Type B pancreatic cell (in vitro differentiated cells): Measurements from ENCODE around the gene NOTO. TPM values are rescaled to one million over a fixed set of nuclear protein-coding genes. Genes with fewer than 3 reads are reported as not detected.
A peak's percentile ranks its signal among the peaks of the same experiment; 100 is the strongest.

Experiments
- DNase-seq: peaks from one replicate; pipeline ENCODE4 v3.0.0; 2021; ENCODE audit warnings: mixed read lengths; ENCODE audit not compliant: unreplicated experiment; ENCODE audit errors: extremely low spot score
- H3K27ac Mint-ChIP-seq: 2 replicates; pipeline ENCODE4 v1.8.0; 2021; ENCODE audit warnings: mild to moderate bottlenecking, mixed read lengths
- H3K27me3 Mint-ChIP-seq: 2 replicates; pipeline ENCODE4 v1.8.0; 2021; ENCODE audit warnings: mixed read lengths
- H3K36me3 Mint-ChIP-seq: 2 replicates; pipeline ENCODE4 v1.8.0; 2021; ENCODE audit warnings: mixed read lengths
- H3K4me1 Mint-ChIP-seq: one replicate; pipeline ENCODE4 v1.8.0; 2021; ENCODE audit warnings: mixed read lengths; ENCODE audit not compliant: unreplicated experiment
- H3K4me3 Mint-ChIP-seq: 2 replicates; pipeline ENCODE4 v1.8.0; 2021; ENCODE audit warnings: mild to moderate bottlenecking, mixed read lengths
- H3K9me3 Mint-ChIP-seq: 2 replicates; pipeline ENCODE4 v1.8.0; 2021; ENCODE audit warnings: mixed read lengths
- total RNA-seq: library from RNA; stranded (reverse); gene quantifications from 2 replicates; pipeline ENCODE4 v1.2.1, GENCODE V29; 2021; ENCODE audit warnings: low replicate concordance
- TF ChIP-seq, protein P1 (sequence below): fragments of 200-600 bp; sonication (generic); conservative IDR thresholded peaks from 2 replicates; pipeline ENCODE4 v1.5.0; 2021; ENCODE audit warnings: antibody characterized with exemption, mild to moderate bottlenecking

NOTO gene
- total RNA-seq, 1 donor from 2014 or later: not detected

GRCh38 chr2:73176205-73176880, 26.0 kb upstream of the NOTO start:
- TF ChIP-seq, protein P1, sequence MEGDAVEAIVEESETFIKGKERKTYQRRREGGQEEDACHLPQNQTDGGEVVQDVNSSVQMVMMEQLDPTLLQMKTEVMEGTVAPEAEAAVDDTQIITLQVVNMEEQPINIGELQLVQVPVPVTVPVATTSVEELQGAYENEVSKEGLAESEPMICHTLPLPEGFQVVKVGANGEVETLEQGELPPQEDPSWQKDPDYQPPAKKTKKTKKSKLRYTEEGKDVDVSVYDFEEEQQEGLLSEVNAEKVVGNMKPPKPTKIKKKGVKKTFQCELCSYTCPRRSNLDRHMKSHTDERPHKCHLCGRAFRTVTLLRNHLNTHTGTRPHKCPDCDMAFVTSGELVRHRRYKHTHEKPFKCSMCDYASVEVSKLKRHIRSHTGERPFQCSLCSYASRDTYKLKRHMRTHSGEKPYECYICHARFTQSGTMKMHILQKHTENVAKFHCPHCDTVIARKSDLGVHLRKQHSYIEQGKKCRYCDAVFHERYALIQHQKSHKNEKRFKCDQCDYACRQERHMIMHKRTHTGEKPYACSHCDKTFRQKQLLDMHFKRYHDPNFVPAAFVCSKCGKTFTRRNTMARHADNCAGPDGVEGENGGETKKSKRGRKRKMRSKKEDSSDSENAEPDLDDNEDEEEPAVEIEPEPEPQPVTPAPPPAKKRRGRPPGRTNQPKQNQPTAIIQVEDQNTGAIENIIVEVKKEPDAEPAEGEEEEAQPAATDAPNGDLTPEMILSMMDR: no peak
- Mint-ChIP-seq H3K9me3 (no peaks in the 10 kb centered on the region), H3K4me1 (peaks cover 4% of the 10 kb centered on the region), H3K4me3 (peak overlapping the region; percentile 92), H3K27ac (peak overlapping the region; percentile 63), H3K36me3 (no peaks in the 10 kb centered on the region), H3K27me3 (peaks cover 85% of the 10 kb centered on the region)
- no peak for DNase-seq

DNA sequence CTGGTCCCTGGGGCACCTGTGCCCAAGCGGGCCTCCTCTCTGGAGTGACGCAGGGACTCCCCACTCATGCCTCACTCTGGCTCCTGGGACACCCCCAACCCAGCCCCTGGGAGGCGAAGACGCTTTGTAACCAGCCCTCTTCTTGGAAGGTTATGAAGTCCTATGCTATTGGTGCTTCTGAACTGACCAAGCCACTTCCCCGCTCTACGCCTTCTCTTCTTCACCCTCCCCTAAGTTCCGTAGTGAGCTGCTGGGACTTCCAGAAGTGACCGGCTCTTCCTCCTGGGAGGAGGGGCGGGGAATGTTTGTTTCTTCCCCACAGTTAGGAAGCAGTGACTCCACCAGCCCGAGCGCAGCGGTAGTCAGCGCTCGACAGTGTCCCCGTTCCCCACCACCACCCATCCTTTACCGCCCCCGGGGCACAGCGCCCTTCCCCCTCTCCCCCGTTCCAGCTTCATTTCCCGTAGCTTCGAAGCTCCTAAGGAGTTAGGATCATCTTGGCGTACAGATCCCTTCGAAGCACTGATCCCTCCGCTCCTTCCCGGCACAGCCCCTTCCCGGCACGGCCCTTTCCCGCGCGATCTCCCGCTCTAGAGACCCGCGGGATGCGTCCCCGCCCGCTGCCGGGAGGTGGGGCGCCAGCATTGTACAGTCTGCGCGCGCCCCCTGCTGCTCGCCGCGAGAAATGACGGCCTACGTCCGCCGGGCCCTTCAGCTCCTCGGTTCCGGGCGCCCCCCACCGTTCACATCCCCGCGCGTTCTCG, 25.3 kb upstream of the NOTO start:
- TF ChIP-seq, protein P1: peak; percentile 97
- Mint-ChIP-seq H3K36me3 (no peaks in the 10 kb centered on the region), H3K9me3 (no peaks in the 10 kb centered on the region), H3K27me3 (peaks cover 82% of the 10 kb centered on the region), H3K27ac (peak overlapping the region; percentile 63), H3K4me3 (peak overlapping the region; percentile 92), H3K4me1 (peaks cover 4% of the 10 kb centered on the region)
- peak; percentile 96 for DNase-seq

DNA sequence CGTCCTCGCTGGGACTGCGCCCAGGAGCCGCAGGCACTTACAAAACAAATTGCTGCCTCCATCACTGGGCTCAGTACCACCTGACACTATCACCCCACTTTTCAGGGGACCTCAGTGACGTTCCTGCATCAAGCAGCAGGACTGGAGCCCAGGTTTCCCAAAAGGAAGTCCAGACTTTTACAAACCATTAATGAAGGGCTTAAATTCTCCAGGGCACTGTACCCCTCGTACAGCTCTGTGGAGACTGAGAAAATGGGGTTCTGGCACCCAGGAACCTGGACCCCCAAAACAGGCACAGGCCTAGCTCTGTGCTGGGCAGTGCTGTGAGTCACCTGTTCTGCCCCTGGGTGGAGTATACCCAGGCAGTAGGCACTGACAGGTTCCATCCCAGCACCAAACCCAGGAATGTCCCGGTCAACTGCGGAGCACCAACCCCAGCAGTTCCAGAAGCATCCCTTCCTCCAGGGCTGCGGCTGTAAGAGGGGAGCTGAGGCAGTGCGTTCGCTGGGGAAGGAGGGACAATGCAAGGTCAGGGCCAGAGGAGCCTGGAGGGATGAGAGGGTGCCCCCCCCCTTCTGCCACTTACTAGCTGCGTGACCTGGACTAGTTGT, 24.6 kb upstream of the NOTO start:
- Mint-ChIP-seq H3K27ac (no peak overlapping the region), H3K9me3 (no peaks in the 10 kb centered on the region), H3K4me3 (peak overlapping the region; percentile 92), H3K27me3 (peaks cover 81% of the 10 kb centered on the region), H3K4me1 (peaks cover 3% of the 10 kb centered on the region), H3K36me3 (no peaks in the 10 kb centered on the region)
- TF ChIP-seq, protein P1: no peak
- DNase-seq: no peak

- Mint-ChIP-seq H3K4me1 (no peaks in the 10 kb centered on the region), H3K36me3 (no peaks in the 10 kb centered on the region), H3K4me3 (no peak overlapping the region), H3K9me3 (no peaks in the 10 kb centered on the region), H3K27ac (no peak overlapping the region), H3K27me3 (peaks cover 67% of the 10 kb centered on the region)
- no peak for DNase-seq
- TF ChIP-seq, protein P1: no peak
These were observed 16.4 kb upstream of the NOTO start for GRCh38 chr2:73185965-73186364.

DNA sequence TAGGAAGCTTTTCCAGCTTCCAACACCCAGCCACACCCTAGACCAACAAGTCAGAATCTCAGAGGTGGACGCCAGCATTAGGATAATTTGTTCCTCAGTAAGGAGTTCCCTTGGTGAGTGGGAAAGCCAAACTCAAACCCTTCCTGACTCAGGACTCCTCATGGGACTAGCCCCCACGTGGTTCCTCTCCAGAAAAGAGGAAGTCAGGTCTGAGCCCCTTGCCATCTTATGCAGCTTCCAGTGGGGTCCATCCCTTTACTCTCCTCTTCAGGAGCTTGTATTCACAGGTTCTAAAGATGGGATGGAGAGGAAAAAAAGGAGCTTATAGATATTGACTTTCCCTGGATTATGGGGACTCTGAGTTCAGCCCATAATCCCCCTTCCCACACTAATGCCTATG, 14.8 kb upstream of the NOTO start:
- Mint-ChIP-seq H3K27me3 (peaks cover 70% of the 10 kb centered on the region), H3K4me3 (no peak overlapping the region), H3K4me1 (no peaks in the 10 kb centered on the region), H3K27ac (no peak overlapping the region), H3K36me3 (no peaks in the 10 kb centered on the region), H3K9me3 (no peaks in the 10 kb centered on the region)
- DNase-seq: no peak
- TF ChIP-seq, protein P1: no peak
